Left ventricle myocardium inferior (tissue), 1 donor: Measurements from ENCODE around the gene CTNNAL1. TPM values are rescaled to one million over a fixed set of nuclear protein-coding genes. Genes with fewer than 3 reads are reported as not detected.
"Not testable (repeated sequence)": the region's sequence is repeated elsewhere in the genome, so short reads cannot be mapped to it uniquely, and the experiment has no call there.

Experiments
- DNase-seq: peaks from one replicate; pipeline ENCODE4 v3.0.0-alpha.2; 2020
- H3K27ac ChIP-seq: fragments of 200-600 bp; replicated peaks from 2 replicates; pipeline ENCODE4 v1.8.0; 2021
- H3K27me3 ChIP-seq: fragments of 200-600 bp; 2 replicates; pipeline ENCODE4 v1.8.0; 2021; ENCODE audit warnings: low read depth
- H3K36me3 ChIP-seq: fragments of 200-600 bp; 2 replicates; pipeline ENCODE4 v1.8.0; 2021
- H3K4me1 ChIP-seq: fragments of 200-600 bp; 2 replicates; pipeline ENCODE4 v1.8.0; 2021
- H3K4me3 ChIP-seq: fragments of 200-600 bp; 2 replicates; pipeline ENCODE4 v1.8.0; 2021; ENCODE audit warnings: mild to moderate bottlenecking, moderate library complexity
- H3K9me3 ChIP-seq: fragments of 200-600 bp; replicated peaks from 2 replicates; pipeline ENCODE4 v1.8.0; 2021
- CTCF ChIP-seq: fragments of 200-600 bp; IDR thresholded peaks from 2 replicates; pipeline ENCODE4 v1.8.0; 2021; ENCODE audit warnings: antibody characterized with exemption, mild to moderate bottlenecking, borderline replicate concordance
- intact Hi-C: fragments of 100-400 bp; cut with micrococcal nuclease; formaldehyde crosslinking; loops from one replicate; pipeline ENCODE4 v1.11.0; 2022
- total RNA-seq: library from RNA; stranded (reverse); fragmentation: NEBNext Ultra II Directional; extraction: Animal tissue kit (Norgen Biotek cat#: 25700); gene quantifications from one replicate; pipeline ENCODE4 v1.2.1, GENCODE V29; 2021
- donor health status: DM: no; HTN: yes; CAD: no; lungs with severe emphysema.

The CTNNAL1 gene
- total RNA-seq, 1 donor from 2014 or later: 78.2 TPM

DNA sequence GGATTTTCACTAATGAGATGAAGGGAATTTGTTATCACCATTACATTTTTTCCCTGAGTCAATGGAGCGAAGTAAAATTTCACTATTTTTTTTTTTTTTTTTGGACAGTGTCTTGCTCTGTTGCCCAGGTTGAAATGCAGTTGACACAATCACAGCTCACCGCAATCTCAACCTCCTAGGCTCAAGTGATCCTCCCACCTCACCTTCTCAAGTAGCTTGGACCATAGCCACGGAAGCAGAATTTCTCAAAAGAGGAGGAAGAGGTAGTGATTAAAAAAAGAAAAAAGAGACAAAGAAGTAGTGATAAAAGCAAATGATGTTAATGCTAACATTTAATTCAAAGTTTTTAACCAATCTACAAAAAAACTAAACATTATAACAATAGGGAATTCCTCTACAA, 109.1 kb downstream of the CTNNAL1 start:
- TF ChIP-seq CTCF: no peak
- intact Hi-C loops: no loop called here
- Histone ChIP-seq H3K4me1 (no peaks in the 10 kb centered on the region), H3K4me3 (no peak overlapping the region), H3K27ac (no peak overlapping the region), H3K9me3 (no peaks in the 10 kb centered on the region), H3K36me3 (peaks cover 97% of the 10 kb centered on the region), H3K27me3 (no peaks in the 10 kb centered on the region)
- no peak for DNase-seq

DNA sequence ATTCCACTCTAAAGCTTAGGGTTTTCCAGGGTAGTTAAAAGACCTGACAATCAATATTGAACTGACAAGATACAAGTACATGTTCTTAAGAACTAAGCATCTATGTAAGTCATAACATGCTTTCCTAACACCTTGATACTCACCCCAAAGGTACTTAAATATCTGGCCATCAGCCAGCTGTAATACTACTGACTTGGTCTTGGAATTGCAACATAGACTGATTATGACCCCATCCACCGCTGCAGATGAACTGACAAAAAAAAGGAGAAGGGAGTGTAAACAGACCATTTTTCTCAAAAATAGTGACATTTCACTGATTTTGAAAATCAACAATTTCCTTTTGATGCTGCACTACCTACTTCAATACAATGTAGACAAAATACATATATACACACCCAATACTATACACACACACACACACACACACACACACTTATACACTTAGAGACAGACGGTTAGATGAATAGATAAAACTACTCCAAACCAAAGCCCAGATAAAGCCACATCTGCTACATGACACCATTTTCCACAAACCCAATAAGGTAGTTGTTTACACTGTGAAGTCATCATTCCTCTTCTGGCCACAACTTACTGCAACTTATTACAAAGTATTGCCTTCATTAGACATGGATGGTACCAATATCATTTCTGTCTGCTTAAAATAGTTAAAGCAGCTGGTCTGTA, 109.7 kb downstream of the CTNNAL1 start:
- Histone ChIP-seq H3K9me3 (no peaks in the 10 kb centered on the region), H3K4me1 (no peaks in the 10 kb centered on the region), H3K27ac (no peak overlapping the region), H3K27me3 (no peaks in the 10 kb centered on the region), H3K4me3 (no peak overlapping the region), H3K36me3 (peaks cover 96% of the 10 kb centered on the region)
- TF ChIP-seq CTCF: no peak
- intact Hi-C loops: no loop called here
- no peak for DNase-seq

- intact Hi-C loops: no loop called here
- Histone ChIP-seq H3K4me1 (no peaks in the 10 kb centered on the region), H3K27me3 (no peaks in the 10 kb centered on the region), H3K36me3 (peaks cover 97% of the 10 kb centered on the region), H3K4me3 (no peak overlapping the region), H3K9me3 (no peaks in the 10 kb centered on the region), H3K27ac (no peak overlapping the region)
- no peak for DNase-seq
- no peak for TF ChIP-seq CTCF
These were observed 113.1 kb downstream of the CTNNAL1 start for GRCh38 chr9:108900176-108900575.

GRCh38 chr9:108899023-108899695, 114.1 kb downstream of the CTNNAL1 start:
- H3K4me3 ChIP-seq, DNase-seq, H3K27me3 ChIP-seq, H3K27ac ChIP-seq, H3K9me3 ChIP-seq, intact Hi-C loops, H3K4me1 ChIP-seq: not testable (repeated sequence)
- H3K36me3 ChIP-seq: peaks cover 97% of the 10 kb centered on the region

DNA sequence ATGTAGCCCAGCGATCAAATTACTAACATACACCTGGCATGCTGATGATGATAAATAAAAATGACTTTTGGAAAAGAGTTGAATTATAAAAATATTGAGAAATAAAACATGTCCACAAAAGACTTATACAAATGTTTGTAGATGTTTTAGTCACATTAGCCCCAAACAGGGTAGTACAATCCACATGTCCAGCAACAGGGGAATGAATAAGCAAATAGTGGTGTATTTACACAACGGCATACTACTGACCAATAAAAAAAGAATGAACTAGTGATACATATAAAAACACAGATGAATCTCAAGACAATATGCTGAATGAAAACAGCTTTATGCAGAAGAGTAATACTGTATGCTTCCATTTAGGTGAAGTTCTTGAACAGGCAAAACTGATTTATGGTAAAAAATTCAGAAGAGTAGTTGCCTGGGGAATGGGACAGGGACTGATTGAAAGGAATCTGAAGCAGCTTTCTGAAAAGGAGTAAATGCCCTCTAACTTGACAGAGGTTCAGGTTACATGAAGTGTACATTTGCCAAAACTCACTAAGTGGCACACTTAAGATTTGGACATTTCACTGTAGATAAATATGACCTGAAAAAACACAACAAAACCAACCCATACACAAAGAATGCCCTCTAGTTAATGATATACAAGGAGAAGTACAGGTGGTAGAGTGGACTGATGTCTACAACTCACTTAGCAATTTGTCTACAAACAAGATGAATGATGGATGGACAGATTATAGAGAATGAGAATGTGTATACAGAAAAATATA, 115.8 kb downstream of the CTNNAL1 start:
- H3K27me3 ChIP-seq: no peaks in the 10 kb centered on the region
- H3K27ac ChIP-seq: no peak overlapping the region
- H3K9me3 ChIP-seq: no peaks in the 10 kb centered on the region
- DNase-seq: no peak
- H3K4me1 ChIP-seq: no peaks in the 10 kb centered on the region
- H3K36me3 ChIP-seq: peaks cover 97% of the 10 kb centered on the region
- intact Hi-C loops: no loop called here
- H3K4me3 ChIP-seq: no peak overlapping the region
- TF ChIP-seq CTCF: no peak
